COLO668 (cell line): Measurements from ENCODE around the gene LRTM2.

Source experiments
- DNase-seq: peaks from one replicate; lab custom pipeline; 2025; ENCODE audit not compliant: unreplicated experiment; lab: John Stamatoyannopoulos, UW

LRTM2 gene

GRCh38 chr12:1864456-1864855, 44.1 kb downstream of the LRTM2 start:
- DNase-seq, result no peak

GRCh38 chr12:1864867-1865266, 44.5 kb downstream of the LRTM2 start:
- DNase-seq, result no peak

DNA sequence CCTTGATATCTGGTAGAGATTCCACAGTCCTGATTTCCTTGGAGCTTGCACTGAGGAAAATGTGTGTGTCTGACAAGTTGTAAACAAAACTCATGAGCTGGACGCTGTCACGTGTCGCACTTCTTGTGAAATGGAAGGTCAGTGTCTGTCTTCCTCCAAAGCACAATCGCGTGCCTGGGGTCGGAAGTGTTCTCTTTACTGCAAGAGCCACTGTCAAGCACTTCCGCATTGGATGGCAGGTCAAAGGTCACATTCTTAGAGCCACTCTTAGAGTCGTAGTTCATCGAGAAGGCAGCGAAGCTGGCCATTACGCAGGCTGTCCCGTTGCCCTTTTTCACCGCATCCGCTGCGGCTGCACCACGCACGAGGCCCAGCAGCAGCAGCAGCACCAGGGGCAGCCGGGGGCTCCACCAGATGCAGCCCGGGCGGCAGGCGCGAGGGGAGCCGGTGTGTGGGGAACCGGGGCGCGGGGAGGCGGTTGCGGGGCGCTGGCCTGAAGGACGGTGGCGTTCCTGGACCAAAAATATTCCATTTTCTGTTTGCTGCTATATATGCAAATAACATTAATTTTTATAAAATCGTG, 45.0 kb downstream of the LRTM2 start:
- no peak for DNase-seq

- no peak for DNase-seq
Observed at GRCh38 chr12:1869145-1869544, 48.8 kb downstream of the LRTM2 start.

DNA sequence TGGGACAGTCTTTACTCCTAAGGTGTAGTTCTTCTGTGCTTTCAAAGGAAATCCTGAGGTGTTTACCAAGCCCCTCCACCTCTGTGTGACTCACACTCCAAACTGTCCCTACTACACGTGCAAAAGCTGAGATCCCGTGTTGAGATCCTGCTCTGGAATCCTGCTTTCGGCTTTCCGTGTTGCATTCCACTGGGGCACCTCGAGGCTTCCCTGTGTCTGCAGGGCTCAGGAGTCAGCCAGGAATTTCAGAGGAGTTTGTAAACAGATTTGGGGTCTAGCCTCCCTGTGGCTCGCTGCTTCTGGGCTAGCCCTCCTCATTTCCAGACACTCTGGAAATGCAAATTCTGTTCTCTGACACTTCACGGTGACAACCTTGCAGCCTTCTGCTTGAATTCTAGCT, 49.7 kb downstream of the LRTM2 start:
- DNase-seq, result no peak

DNA sequence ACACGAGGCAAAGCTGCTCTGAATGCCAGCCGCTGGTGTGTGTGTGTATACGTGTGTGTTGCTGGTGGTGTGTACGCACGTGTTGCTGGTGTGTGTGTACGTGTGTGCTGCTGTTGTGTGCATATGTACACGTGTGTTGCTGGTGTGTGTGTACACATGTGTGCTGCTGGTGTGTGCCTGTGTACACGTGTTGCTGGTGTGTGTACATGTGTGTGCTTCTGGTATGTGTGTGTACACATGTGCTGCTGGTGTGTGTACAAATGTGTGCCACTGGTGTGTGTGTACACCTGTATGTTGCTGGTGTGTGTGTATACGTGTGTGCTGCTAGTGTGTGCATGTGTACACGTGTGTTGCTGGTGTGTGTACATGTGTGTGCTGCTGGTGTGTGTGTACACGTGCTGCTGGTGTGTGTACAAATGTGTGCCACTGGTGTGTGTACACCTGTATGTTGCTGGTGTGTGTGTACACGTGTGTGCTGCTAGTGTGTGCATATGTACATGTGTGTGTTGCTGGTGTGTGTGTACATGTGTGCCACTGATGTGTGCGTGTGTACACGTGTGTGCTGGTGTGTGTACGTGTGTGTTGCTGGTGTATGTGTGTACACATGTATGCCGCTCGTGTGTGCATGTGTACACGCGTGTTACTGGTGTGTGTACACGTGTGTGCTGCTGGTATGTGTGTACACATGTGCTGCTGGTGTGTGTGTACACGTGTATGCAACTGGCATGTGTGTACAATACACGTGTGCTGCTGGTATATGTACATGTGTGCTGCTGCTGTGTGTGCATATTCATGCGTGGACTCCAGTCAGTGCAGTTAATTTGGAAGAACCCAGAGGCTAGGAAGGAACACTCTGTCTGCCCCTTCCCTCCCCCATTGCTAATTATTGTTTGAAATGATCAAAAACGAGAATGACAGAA, 50.9 kb downstream of the LRTM2 start:
- DNase-seq, result no peak

- DNase-seq, result no peak
Observed at GRCh38 chr12:1872001-1872400, 51.6 kb downstream of the LRTM2 start.

GRCh38 chr12:1872448-1872847, 52.1 kb downstream of the LRTM2 start:
- DNase-seq, result no peak

DNA sequence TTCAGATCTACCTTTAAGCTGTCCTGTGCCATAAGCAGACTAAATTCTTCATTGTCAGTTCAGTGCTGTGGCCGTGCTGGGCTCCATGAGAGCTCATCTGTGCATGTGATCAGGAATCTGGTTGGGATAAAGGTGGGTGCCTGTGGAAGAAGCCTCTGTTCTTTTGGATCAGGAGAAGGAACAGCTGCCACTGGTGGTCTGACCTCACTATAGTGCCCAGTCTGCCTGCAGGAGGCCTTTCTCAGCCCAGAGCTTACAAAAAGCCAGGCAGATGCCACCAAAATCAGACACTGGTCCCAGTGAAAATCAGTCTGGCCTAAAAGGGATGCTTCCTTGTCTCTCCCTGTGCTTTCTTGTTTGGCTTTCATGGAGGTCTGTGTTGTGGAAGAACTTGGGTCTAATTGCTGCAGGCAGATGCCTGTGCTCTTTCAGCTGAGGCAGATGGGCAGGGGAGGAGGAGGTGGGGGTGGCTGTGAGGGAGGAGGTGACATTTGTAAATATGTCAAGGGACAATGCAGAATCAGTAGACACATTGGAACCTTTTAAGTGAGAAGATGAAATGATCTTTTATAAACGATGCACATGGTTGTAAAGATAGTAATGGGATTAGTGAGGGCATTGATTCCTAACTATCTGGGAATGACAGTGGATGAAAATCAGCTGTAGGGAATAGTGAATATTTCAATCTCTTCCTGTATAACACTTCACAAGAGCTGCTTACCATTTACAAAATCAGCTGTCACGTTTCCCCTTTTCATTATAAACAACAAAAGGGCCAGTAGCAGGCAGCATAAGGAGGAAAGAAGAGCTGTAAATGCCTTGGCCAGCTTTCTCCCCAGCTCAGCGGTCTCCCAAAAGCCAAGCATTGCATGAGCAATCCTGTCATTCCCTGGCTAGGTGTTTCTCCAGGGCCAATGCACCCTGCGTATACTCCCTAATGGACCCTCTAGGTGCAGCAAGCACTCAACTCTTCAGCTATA, 53.5 kb downstream of the LRTM2 start:
- DNase-seq, result no peak

DNA sequence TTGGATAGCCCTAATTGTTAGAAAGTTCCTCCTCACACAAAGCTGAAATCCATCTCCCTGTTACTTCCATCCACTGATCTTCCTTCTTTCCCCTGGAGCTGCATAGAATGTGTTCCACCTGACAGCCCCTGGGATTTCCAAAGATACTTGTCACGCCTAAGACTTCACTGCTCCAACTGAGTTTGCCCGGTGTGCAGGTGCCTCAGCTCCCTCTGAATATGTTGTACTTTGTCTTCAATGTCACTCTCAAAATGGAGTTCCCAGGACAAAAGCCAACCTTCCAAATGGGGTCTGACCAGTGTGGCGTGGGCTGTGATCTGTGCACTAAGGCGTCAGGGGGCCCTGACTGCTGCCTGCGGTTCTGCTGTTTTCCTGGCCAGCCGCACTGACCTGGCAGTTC, 55.2 kb downstream of the LRTM2 start:
- DNase-seq, result no peak

DNA sequence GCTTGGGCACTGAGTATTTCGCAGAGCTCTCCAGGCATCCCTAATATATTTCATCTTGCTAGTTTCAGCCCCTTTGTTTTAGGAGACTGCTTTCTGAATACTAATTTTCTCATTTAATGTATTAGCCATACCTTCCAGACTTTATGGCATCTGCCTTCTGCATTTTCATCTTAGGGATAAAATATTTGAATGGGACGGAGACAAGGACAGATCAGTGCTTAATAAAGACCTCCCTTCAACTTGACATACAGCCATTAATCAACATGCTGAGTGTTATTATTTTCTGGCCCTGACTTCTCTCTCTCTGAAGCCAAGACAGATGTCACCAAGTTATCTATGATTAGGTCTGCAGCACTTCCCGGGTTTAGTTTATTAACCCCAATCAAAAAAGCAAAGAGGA, 55.7 kb downstream of the LRTM2 start:
- DNase-seq, result no peak

DNA sequence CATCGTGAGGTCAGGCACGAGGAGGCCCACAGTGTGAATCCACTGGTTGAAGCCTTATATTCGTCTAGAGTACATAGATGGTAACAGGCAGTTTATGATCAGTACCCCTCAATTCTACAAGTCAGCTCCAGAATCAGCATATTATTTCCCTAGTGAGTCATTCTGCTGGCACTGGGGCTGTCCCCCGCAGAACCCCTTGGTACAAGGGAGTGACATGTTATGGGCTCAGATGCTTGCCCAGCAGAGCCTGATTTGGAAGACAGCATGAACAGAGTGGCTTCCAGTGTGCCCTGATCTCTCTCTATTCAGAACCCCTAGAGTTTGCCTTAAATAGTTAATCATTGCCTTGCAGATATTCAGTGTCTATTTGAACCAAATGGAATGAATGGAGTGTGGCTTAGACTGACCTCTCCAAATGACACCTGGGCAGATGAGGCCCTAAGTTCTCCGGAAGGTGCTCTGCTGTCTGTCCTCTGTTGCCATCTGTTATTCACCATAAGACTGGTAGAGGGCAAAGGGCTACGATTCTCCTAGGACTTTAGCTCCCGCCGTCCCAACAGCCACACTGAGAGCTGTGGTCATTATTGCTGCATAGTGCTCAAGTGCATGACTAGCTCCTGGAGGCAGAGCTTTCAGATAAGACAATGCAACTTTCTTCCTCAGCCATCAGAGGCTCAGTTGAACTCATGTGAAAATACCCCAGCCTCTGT, 57.0 kb downstream of the LRTM2 start:
- DNase-seq, result no peak

DNA sequence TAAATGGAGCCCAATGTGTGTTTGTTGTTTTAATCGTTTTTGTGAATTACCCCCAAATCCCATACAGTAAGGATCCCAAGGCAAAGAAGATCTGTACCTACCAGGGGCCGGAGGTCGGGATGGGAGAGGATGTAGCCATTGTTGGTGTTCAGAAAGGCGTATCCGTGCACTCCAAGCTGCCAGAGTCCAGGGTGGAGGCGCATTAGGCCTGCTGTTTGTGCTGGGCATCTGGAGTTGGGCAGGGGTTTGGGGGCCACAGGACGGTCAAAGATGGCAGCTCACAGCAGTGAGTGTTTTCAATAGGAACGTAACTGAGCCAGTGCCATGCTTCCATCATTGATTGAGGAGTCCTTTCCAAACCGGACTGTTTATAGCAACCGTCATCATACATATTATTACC, 57.8 kb downstream of the LRTM2 start:
- no peak for DNase-seq

GRCh38 chr12:1878695-1879094, 58.3 kb downstream of the LRTM2 start:
- DNase-seq, result no peak

GRCh38 chr12:1879633-1880032, 59.3 kb downstream of the LRTM2 start:
- DNase-seq, result no peak

DNA sequence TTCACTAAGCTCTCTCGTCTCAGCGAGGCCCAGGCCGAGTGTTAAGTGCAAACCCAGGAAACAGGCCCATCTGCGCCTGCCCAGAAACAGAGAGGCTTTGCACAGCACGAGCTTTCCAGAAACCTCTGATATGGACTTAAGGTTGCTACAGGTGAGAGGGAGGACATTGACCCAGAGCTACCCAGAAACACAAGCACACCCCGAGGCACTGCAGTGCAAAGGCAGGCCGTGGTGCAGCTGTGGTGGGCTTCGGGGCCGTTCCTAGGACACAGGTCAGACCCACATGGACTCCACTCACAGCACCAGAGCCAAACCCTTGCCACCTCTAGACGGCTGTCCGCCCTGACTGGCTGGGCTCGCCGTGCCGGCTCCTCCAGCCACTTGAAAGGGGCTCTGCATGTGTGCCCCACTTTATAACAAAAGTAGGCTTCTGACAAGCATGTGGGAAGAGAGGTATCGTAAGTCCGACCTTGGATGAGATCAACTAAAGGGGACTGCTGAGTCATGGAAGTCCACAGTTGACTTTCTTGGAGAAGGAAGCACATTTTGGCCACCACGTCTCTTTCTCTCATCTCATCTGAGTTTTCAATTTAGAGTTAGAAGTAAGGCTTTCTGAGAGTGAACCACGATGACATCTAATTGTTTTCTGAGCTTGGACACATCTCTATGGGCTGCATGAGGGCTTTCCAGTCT, 59.9 kb downstream of the LRTM2 start:
- DNase-seq, result no peak

- no peak for DNase-seq
Observed at GRCh38 chr12:1880876-1881275, 60.5 kb downstream of the LRTM2 start.

GRCh38 chr12:1881301-1881700, 60.9 kb downstream of the LRTM2 start:
- DNase-seq, result no peak

GRCh38 chr12:1881936-1882335, 61.6 kb downstream of the LRTM2 start:
- no peak for DNase-seq

DNA sequence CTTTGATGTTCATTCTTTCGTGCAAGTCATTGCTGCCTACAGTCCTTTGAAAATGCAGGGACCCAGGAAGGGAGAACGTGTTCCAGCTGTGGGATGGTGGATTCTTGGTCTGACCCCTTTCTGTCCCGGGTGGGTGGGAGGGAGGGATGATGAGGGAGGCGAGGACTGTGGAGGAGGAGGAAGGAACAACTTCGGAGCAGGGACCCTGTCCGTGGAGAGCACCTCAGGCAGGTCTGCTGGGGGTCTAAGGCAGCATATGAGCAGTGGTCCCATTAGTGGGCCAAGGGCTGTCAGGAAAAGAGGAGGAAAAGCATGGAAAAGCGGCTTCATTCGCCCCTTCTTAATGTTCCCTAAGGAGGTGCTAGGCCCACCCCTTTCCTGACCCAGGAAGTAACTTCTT, 62.0 kb downstream of the LRTM2 start:
- no peak for DNase-seq
